ENCODE results near the gene FHL5.

FHL5 gene

DNA sequence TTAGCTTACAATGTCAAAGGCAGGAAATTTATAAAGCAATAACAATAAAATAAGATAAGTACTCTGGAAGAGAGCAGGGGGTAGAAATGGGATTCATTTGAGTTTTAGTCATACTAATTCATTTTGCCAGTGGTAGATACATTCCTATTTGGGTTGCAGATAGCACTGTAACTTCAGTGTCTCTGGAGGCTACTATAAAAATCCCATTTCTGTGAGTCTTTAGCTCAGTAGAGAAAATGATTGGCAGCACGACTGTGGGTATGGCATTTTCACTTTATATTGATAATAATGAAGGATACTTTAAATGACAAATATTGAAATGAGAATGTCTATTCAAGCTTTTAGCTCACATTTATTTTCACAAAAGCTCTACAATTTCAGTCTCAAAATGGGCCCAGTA is 93.6 kb downstream of the FHL5 start:
- DNase-seq (ENCODE audit: low spot score) = no peak
- TF ChIP-seq, protein P1, sequence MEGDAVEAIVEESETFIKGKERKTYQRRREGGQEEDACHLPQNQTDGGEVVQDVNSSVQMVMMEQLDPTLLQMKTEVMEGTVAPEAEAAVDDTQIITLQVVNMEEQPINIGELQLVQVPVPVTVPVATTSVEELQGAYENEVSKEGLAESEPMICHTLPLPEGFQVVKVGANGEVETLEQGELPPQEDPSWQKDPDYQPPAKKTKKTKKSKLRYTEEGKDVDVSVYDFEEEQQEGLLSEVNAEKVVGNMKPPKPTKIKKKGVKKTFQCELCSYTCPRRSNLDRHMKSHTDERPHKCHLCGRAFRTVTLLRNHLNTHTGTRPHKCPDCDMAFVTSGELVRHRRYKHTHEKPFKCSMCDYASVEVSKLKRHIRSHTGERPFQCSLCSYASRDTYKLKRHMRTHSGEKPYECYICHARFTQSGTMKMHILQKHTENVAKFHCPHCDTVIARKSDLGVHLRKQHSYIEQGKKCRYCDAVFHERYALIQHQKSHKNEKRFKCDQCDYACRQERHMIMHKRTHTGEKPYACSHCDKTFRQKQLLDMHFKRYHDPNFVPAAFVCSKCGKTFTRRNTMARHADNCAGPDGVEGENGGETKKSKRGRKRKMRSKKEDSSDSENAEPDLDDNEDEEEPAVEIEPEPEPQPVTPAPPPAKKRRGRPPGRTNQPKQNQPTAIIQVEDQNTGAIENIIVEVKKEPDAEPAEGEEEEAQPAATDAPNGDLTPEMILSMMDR (IDR thresholded peaks at IDR 0.05; ENCODE audit: extremely low read depth, missing control alignments) = no peak

DNA sequence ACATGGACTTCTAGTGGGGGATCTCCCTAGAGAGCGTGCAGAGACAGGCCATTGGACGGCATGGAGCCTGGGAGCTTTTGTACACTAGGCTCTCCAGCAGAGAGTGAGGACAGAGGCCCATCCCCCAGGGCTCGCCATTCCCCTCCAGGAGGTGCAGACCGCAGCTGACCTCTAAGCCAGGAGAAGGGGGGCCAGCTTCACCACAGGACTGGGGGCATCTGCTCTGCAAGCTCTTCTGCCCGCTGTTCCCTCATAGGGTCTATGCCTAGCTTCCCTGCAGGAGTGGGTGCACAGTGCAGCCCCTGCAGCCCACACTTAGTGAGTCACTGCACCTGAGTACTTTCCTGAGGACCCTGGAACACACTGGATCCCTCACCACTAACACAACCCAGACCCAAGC is 94.4 kb downstream of the FHL5 start:
- TF ChIP-seq, protein P1 (IDR thresholded peaks at IDR 0.05; ENCODE audit: extremely low read depth, missing control alignments) = no peak
- DNase-seq (ENCODE audit: low spot score) = no peak

DNA sequence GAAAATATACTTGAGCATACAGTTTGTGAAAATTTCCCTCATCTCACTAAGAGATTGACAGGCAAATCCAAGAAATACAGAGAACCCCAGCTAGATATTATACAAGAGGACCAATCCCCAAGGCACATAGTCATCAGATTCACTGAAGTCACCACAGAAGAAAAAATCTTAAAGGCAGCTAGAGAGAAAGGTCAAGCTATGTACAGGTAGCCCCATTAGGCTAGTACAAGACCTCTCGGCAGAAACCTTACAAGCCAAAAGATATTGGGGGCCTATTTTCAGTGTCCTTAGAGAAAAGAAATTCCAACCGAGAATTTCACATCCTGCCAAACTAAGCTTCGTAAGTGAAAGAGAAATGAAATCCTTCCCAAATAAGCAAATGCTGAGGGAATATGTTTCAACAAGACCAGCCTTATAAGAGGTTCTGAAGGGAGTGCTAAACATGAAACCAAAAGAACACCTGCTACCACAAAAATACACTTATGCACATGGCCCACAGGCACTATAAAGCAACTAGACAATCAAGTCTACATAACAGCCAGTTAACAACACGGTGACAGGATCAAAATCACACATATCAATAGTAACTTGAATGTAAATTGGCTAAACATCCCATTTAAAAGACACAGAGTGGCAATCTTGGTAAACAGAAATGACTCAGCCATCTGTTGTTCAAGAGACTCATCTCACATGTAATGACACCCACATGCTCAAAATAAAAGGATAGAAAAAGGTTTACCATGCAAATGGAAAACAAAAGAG is 96.3 kb downstream of the FHL5 start:
- no peak for DNase-seq (ENCODE audit: low spot score)
- TF ChIP-seq, protein P1 (IDR thresholded peaks at IDR 0.05; ENCODE audit: extremely low read depth, missing control alignments) = no peak
